ENCODE data around the gene ZNF416.

Gene ZNF416

GRCh38 chr19:57537953-57538547 is 40.7 kb downstream of the ZNF416 start:
- H3K4me3 ChIP-seq (replicated peaks; ENCODE audit: low read depth, low read length): no peak overlapping the region
- no peak for DNase-seq (ENCODE audit: extremely low read depth, low read depth)
- no peak for TF ChIP-seq CTCF (IDR thresholded peaks at IDR 0.05; ENCODE audit: low read depth, low read length, missing control alignments)

DNA sequence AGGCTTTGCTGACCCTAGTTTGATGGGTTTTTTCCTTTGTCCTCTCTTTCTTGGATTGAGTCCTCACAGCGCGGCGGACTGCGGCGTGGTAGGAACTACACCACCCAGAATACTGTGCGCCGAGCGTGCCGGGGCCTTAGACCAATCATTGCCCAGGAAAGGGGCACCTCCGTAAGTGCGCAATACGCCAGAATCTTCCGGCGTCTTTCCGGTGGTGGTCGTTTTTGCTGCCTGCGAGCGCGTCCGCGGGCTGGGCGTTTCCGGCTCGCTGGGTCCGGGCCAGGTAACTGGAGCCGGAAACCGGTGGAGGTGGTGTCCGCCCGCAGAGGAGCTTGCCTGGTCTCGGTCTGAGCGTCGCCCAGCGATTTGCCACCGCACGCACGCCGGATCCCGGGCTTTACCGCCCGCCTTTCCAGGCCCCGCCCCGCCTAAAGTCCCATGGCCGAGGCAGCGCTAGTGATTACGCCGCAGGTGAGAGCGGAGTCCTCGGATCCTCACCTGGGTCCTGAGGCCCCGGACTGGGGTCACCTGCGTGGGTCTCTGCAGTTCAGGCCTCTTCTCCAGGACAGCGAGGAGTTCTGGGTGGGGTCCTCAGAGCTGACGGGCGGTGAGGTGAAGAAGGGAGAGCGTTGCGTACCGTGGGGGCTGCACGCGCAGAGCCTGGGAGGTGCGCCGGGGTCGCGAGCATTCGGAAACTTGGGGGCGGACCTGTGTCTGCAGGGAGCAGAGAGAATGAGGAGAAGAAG is 51.4 kb downstream of the ZNF416 start, which contains the start of gene ZNF549:
TSS of gene ZNF549 (plus strand) at position 221 of the 746 bp plus-strand sequence. CDS start at position 439, 218 bp downstream.
- DNase-seq (ENCODE audit: extremely low read depth, low read depth): peak; percentile 83
- peak within 1 kb of the TSS; percentile 98 for H3K4me3 ChIP-seq (replicated peaks; ENCODE audit: low read depth, low read length)
- TF ChIP-seq CTCF (IDR thresholded peaks at IDR 0.05; ENCODE audit: low read depth, low read length, missing control alignments): no peak

Data from HFF-Myc (cell line).